ENCODE data around the gene TLCD1.

Gene TLCD1

GRCh38 chr17:28700830-28701492 lies 25.1 kb downstream of the TLCD1 start:
- no peak for DNase-seq (ENCODE audit: low read depth, low spot score)
- H3K27ac ChIP-seq, result no peak overlapping the region

DNA sequence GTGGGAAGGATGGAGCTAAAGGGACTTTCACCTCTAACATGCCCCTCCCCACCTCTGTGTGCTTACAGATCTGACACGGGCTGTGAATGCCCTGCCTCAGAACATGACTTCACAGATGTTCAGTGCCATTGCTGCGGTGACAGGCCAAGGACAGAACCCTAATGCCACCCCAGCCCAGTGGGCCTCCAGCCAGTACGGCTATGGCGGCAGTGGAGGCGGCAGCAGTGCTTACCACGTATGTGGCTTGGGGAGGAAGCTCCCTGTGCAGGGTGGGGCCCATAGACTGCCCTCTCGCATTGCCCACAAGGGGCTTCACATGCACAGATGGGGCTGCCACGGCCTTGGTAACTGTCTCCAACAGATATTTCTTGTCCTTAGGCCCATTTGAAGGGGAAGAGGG lies 25.8 kb downstream of the TLCD1 start:
- no peak overlapping the region for H3K27ac ChIP-seq
- DNase-seq (ENCODE audit: low read depth, low spot score), result no peak

DNA sequence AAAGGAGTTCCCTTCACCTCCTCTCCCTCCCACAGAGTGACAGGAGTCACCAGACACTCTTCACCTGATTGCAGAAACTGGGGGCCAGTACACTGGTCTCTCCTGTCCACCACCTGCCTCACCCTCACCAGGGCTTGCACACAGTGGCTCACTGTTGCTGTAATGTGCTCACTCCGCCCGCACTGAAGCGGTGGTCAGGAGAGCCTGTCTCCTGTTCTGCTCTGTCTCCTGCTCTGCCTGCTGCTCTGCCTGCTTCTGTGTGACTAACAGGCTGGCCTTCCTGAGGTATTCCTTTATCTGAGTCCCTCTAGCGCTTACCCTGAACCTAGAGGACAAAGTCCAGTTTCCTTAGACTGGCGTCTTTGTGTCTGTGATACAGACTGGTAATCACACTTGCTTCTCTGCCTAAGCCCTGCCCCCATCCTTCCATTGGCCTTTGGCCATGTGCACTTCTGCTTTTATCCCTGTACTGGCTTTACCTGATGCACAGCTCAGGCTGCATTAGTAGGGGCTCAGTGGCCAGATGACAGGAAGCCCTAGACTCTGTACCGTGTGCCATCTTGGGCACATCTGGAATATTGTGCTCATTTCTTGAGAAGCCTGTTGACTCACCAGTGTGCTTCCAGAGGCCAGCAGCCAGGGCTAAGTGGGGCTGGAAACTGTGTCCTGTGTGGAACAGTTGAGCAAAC lies 27.6 kb downstream of the TLCD1 start:
- no peak for DNase-seq (ENCODE audit: low read depth, low spot score)
- H3K27ac ChIP-seq, result no peak overlapping the region

DNA sequence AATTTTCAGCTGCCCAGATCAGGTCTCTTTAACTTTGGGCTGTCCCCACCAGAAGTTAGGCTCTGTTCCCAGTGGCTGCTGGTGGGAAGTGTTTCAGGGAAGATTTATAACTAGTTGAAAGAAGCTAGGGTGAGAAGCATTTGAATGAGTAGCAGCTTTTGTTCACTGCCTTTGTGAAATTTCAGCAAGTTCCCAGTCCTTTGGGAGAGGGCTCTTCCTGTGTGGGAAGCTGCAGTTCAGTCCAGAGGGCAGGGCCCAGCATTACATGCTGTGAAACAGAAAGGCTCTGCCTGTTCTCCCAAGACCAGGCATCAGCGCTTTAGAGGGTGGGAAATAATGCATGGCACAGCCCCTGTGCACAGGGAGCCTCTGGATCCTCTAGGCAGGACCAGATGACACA lies 32.2 kb downstream of the TLCD1 start:
- no peak overlapping the region for H3K27ac ChIP-seq
- no peak for DNase-seq (ENCODE audit: low read depth, low spot score)

DNA sequence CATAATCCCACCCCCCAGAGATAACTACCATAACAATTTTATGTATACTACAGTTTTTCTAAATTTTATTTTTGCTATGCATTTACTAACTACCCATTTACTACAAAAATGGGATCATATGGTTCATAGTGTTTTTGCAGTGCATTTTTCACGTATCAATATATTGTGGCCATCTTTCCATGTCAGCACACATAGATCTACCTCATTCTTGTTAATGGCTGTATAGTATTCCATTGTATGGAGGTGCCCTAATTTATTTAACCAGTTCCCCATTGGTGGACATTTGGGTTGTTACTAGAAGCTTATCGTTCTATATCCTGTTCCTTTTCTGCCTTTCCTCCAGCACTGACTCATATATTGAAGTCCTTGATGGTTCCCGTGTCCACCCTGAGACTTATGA lies 37.0 kb downstream of the TLCD1 start:
- DNase-seq (ENCODE audit: low read depth, low spot score), result no peak
- H3K27ac ChIP-seq, result no peak overlapping the region

GRCh38 chr17:28688481-28688880 lies 37.6 kb downstream of the TLCD1 start:
- no peak overlapping the region for H3K27ac ChIP-seq
- DNase-seq (ENCODE audit: low read depth, low spot score), result no peak

DNA sequence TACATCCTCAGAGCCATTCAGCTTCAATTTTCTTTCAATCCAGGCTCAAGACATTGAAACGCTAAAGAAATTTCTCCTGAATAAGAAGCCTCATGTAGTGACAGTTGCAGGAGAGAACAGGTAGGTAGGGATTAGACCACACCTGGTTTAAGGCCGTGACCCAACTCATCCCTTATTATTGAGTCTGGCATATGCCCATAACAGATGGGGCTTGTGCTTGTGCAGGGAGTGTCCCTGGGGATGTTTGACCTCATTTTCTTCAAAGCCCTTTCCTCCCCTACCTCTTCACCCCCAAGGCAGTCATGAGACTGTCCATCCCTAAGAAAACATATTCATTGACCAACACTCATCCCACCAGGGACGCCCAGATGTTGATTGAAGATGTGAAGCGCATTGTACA lies 39.7 kb downstream of the TLCD1 start:
- H3K27ac ChIP-seq, result no peak overlapping the region
- no peak for DNase-seq (ENCODE audit: low read depth, low spot score)

DNA sequence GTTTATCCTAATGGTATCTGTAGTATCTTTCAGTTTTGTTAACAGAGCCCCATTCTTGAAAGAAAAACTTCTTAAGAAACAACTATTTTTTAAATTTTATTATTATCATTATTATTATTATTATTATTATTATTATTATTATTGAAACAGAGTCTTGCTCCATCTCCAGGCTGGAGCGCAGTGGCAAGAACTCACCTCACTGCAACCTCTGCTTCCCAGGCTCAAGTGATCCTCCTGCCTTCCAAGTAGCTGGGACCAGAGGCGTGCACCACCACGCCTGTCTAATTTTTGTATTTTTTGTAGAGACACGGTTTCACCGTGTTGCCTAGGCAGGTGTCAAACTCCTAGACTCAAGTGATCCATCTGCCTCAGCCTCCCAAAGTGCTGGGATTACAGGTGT lies 40.7 kb downstream of the TLCD1 start:
- no peak overlapping the region for H3K27ac ChIP-seq
- no peak for DNase-seq (ENCODE audit: low read depth, low spot score)

- no peak overlapping the region for H3K27ac ChIP-seq
- no peak for DNase-seq (ENCODE audit: low read depth, low spot score)
These were observed 41.1 kb downstream of the TLCD1 start for GRCh38 chr17:28684963-28685362.

GRCh38 chr17:28682655-28683054 lies 43.4 kb downstream of the TLCD1 start:
- H3K27ac ChIP-seq, result no peak overlapping the region
- no peak for DNase-seq (ENCODE audit: low read depth, low spot score)

- no peak for DNase-seq (ENCODE audit: low read depth, low spot score)
- H3K27ac ChIP-seq, result no peak overlapping the region
These were observed 50.1 kb downstream of the TLCD1 start for GRCh38 chr17:28675980-28676379.

- no peak for DNase-seq (ENCODE audit: low read depth, low spot score)
- H3K27ac ChIP-seq, result no peak overlapping the region
These were observed 50.5 kb downstream of the TLCD1 start for GRCh38 chr17:28675490-28675889.
